H1 (cell line): ENCODE measurements around the gene RAET1L. TPM values are rescaled to one million over a fixed set of nuclear protein-coding genes. Genes with fewer than 3 reads are reported as not detected.

Experiments
- CTCF ChIA-PET: fragments of 300-600 bp; sonication (Branson Sonifier 250); formaldehyde crosslinking; loops from one replicate; lab custom pipeline; 2021; ENCODE audit not compliant: partially characterized antibody; lab: Charles Lee
- POLR2A ChIA-PET: fragments of 300-600 bp; sonication (Branson Sonifier 250); formaldehyde crosslinking; loops from one replicate; lab custom pipeline; 2021; ENCODE audit warnings: inconsistent platforms; ENCODE audit not compliant: partially characterized antibody; lab: Charles Lee
- DNase-seq, 2 experiments: peaks; one replicate each; pipeline versions ENCODE4 v3.0.0 to v3.0.0-alpha.2; 2010 to 2022; ENCODE audit warnings: low spot score in 2 of 2, low read depth in 1 of 2, mixed read lengths in 1 of 2
- FAIRE-seq: peaks from 2 replicates; lab custom pipeline; 2011; peaks lifted over from hg19 to GRCh38; lab: Jason Lieb, UNC
- H2AFZ ChIP-seq: 2 replicates; pipeline ENCODE4 v1.8.1; 2012; ENCODE audit warnings: low read length, inconsistent platforms
- H2AK5ac ChIP-seq: 2 replicates; pipeline ENCODE4 v1.6.1; 2013; ENCODE audit warnings: low read depth, low read length
- H2BK120ac ChIP-seq: replicated peaks from 2 replicates; pipeline ENCODE3; 2013; ENCODE audit warnings: low read depth, low read length, inconsistent platforms
- H2BK12ac ChIP-seq: 2 replicates; pipeline ENCODE4 v1.6.1; 2013; ENCODE audit warnings: low read depth, low read length
- H2BK15ac ChIP-seq: 2 replicates; pipeline ENCODE4 v1.6.1; 2013; ENCODE audit warnings: low read length
- H2BK20ac ChIP-seq: 2 replicates; pipeline ENCODE4 v1.6.1; 2013; ENCODE audit warnings: low read length
- H2BK5ac ChIP-seq: 2 replicates; pipeline ENCODE4 v1.6.1; 2013; ENCODE audit warnings: low read depth, low read length
- H3K14ac ChIP-seq: 2 replicates; pipeline ENCODE4 v1.6.1; 2013; ENCODE audit warnings: inconsistent platforms; ENCODE audit not compliant: insufficient read length
- H3K18ac ChIP-seq: 2 replicates; pipeline ENCODE4 v1.6.1; 2013; ENCODE audit warnings: low read length; ENCODE audit errors: extremely low read depth
- H3K23ac ChIP-seq: 2 replicates; pipeline ENCODE4 v1.6.1; 2013; ENCODE audit warnings: inconsistent platforms; ENCODE audit not compliant: insufficient read length
- H3K23me2 ChIP-seq: 2 replicates; pipeline ENCODE4 v1.6.1; 2013; ENCODE audit warnings: low read depth, low read length
- H3K27ac ChIP-seq: 2 replicates; pipeline ENCODE4 v1.6.1; 2011; ENCODE audit warnings: low read depth, low read length, inconsistent platforms
- H3K27me3 ChIP-seq, 4 experiments: replicated peaks in 1 of 4; 1 replicate in 1 of 4; 2 replicates in 3 of 4; pipeline versions ENCODE4 v1.6.1 to v1.8.1; 2011 to 2013; ENCODE audit warnings: low read length in 3 of 4, mild to moderate bottlenecking in 3 of 4, inconsistent platforms in 2 of 4, mixed read lengths in 2 of 4, moderate library complexity in 1 of 4; ENCODE audit not compliant: control insufficient read depth in 3 of 4, insufficient read depth in 3 of 4; ENCODE audit errors: extremely low read depth in 1 of 4
- H3K36me3 ChIP-seq, 4 experiments: 2 replicates each; pipeline versions ENCODE4 v1.6.1 to v1.8.1; 2011 to 2013; ENCODE audit warnings: mild to moderate bottlenecking in 4 of 4, low read length in 3 of 4, moderate library complexity in 2 of 4, control low read depth in 1 of 4, inconsistent platforms in 1 of 4; ENCODE audit not compliant: insufficient read depth in 4 of 4, control insufficient read depth in 2 of 4
- H3K4ac ChIP-seq: replicated peaks from 2 replicates; pipeline ENCODE3; 2013; ENCODE audit warnings: low read length, low read depth, mixed read lengths, inconsistent platforms; ENCODE audit not compliant: insufficient read length
- H3K4me1 ChIP-seq, 4 experiments: replicated peaks in 1 of 4; 1 replicate in 1 of 4; 2 replicates in 3 of 4; pipeline versions ENCODE4 v1.6.1 to v1.8.1; 2011 to 2013; ENCODE audit warnings: low read length in 3 of 4, inconsistent platforms in 2 of 4, mixed read lengths in 1 of 4; ENCODE audit not compliant: insufficient read depth in 4 of 4, control insufficient read depth in 3 of 4
- H3K4me2 ChIP-seq, 2 experiments: 2 replicates each; pipeline versions ENCODE4 v1.6.1 to v1.8.1; 2011 to 2013; ENCODE audit warnings: low read depth in 2 of 2, low read length in 2 of 2, control low read depth in 1 of 2, inconsistent platforms in 1 of 2, mild to moderate bottlenecking in 1 of 2; ENCODE audit not compliant: insufficient read depth in 1 of 2
- H3K4me3 ChIP-seq, 4 experiments: fragments of 200-600, 300-600 bp in 1 of 4; sonication (generic), shearing (Covaris generic), sonication (Bioruptor Twin) in 1 of 4; 2 replicates each; pipeline versions ENCODE4 v1.5.1 to v1.8.1; 2011 to 2016; ENCODE audit warnings: low read length in 4 of 4, low read depth in 3 of 4, control low read depth in 2 of 4, inconsistent platforms in 2 of 4, mild to moderate bottlenecking in 2 of 4, mixed read lengths in 1 of 4, moderate library complexity in 1 of 4; ENCODE audit not compliant: insufficient read depth in 2 of 4; ENCODE audit errors: extremely low read depth in 1 of 4
- H3K56ac ChIP-seq: replicated peaks from 2 replicates; pipeline ENCODE3; 2013; ENCODE audit warnings: low read depth, mild to moderate bottlenecking, mixed read lengths, low read length, inconsistent platforms; ENCODE audit not compliant: insufficient read length
- H3K79me1 ChIP-seq: 2 replicates; pipeline ENCODE4 v1.6.1; 2013; ENCODE audit warnings: low read depth, low read length, control low read depth
- H3K79me2 ChIP-seq, 2 experiments: 2 replicates each; pipeline versions ENCODE4 v1.6.1 to v1.8.1; 2012 to 2013; ENCODE audit warnings: low read length in 2 of 2, mild to moderate bottlenecking in 2 of 2, inconsistent platforms in 1 of 2; ENCODE audit not compliant: insufficient read depth in 2 of 2, control insufficient read depth in 1 of 2
- H3K9ac ChIP-seq, 4 experiments: replicated peaks in 1 of 4; 1 replicate in 1 of 4; 2 replicates in 3 of 4; pipeline versions ENCODE4 v1.6.1 to v1.8.1; 2011 to 2013; ENCODE audit warnings: low read depth in 3 of 4, low read length in 3 of 4, control low read depth in 2 of 4, mild to moderate bottlenecking in 2 of 4, moderate library complexity in 2 of 4, inconsistent platforms in 1 of 4; ENCODE audit errors: extremely low read depth in 1 of 4
- H3K9me3 ChIP-seq, 2 experiments: 2 replicates each; pipeline versions ENCODE4 v1.6.1 to v1.8.1; 2012 to 2013; ENCODE audit warnings: mild to moderate bottlenecking in 2 of 2, moderate library complexity in 2 of 2, control low read depth in 1 of 2, inconsistent platforms in 1 of 2, low read depth in 1 of 2, low read length in 1 of 2, mixed read lengths in 1 of 2; ENCODE audit not compliant: insufficient read depth in 2 of 2
- H4K20me1 ChIP-seq, 2 experiments: replicated peaks in 1 of 2; 2 replicates each; pipeline versions ENCODE3 to v1.8.1; 2011 to 2013; ENCODE audit warnings: inconsistent platforms in 2 of 2, low read length in 2 of 2, mild to moderate bottlenecking in 1 of 2; ENCODE audit not compliant: insufficient read depth in 2 of 2, control insufficient read depth in 1 of 2
- H4K5ac ChIP-seq: 2 replicates; pipeline ENCODE4 v1.6.1; 2013; ENCODE audit warnings: low read length, low read depth, mixed read lengths, inconsistent platforms; ENCODE audit not compliant: insufficient read length
- H4K8ac ChIP-seq: 2 replicates; pipeline ENCODE4 v1.8.0; 2013; ENCODE audit warnings: mild to moderate bottlenecking, moderate library complexity, low read length, inconsistent platforms; ENCODE audit not compliant: insufficient read depth; ENCODE audit errors: extremely low read depth
- H4K91ac ChIP-seq: replicated peaks from 2 replicates; pipeline ENCODE3; 2013; ENCODE audit warnings: low read length, mixed read lengths, inconsistent platforms; ENCODE audit not compliant: insufficient read length
- BRCA1 ChIP-seq: IDR thresholded peaks from 2 replicates; pipeline ENCODE4 v1.6.1; 2012; ENCODE audit warnings: low read depth, low read length, improper control_type of control experiment
- CHD2 ChIP-seq: IDR thresholded peaks from 2 replicates; pipeline ENCODE4 v1.6.1; 2012; ENCODE audit warnings: low read length, improper control_type of control experiment
- CTBP2 ChIP-seq: IDR thresholded peaks from 2 replicates; pipeline ENCODE4 v1.7.0; 2011; ENCODE audit warnings: borderline replicate concordance, mild to moderate bottlenecking, moderate library complexity, mixed read lengths, low read length; ENCODE audit not compliant: insufficient read depth, insufficient read length
- E2F6 ChIP-seq: IDR thresholded peaks from 2 replicates; pipeline ENCODE4 v1.6.1; 2012; ENCODE audit warnings: inconsistent platforms
- GTF2F1 ChIP-seq: IDR thresholded peaks from 2 replicates; pipeline ENCODE4 v1.6.1; 2012; ENCODE audit warnings: low read depth, low read length, improper control_type of control experiment, borderline replicate concordance
- JUN ChIP-seq: IDR thresholded peaks from 2 replicates; pipeline ENCODE4 v1.6.1; 2011; ENCODE audit warnings: low read depth, mild to moderate bottlenecking, improper control_type of control experiment, low read length
- JUND ChIP-seq: IDR thresholded peaks from 2 replicates; pipeline ENCODE4 v1.6.1; 2011; ENCODE audit warnings: mild to moderate bottlenecking, improper control_type of control experiment, low read length
- NANOG ChIP-seq: IDR thresholded peaks from 2 replicates; pipeline ENCODE4 v1.6.1; 2011; ENCODE audit warnings: low read length, low read depth, mild to moderate bottlenecking, inconsistent platforms; ENCODE audit not compliant: insufficient read depth, poor library complexity, severe bottlenecking
- RAD21 ChIP-seq, 2 experiments: IDR thresholded peaks in 1 of 2; conservative IDR thresholded peaks in 1 of 2; 2 replicates each; pipeline ENCODE4 v1.6.1; 2011; ENCODE audit warnings: low read depth in 2 of 2, low read length in 2 of 2, improper control_type of control experiment in 1 of 2, inconsistent platforms in 1 of 2, mild to moderate bottlenecking in 1 of 2, moderate library complexity in 1 of 2
- RNF2 ChIP-seq: fragments of 200-900, 300-1000 bp; sonication (generic); IDR thresholded peaks from 2 replicates; pipeline ENCODE4 v1.7.1; 2016; ENCODE audit warnings: borderline replicate concordance, low read depth, mild to moderate bottlenecking, antibody characterized with exemption, low read length; ENCODE audit not compliant: poor library complexity, severe bottlenecking; ENCODE audit errors: missing control alignments
- SP4 ChIP-seq: IDR thresholded peaks from 2 replicates; pipeline ENCODE4 v1.6.1; 2012; ENCODE audit warnings: low read length, inconsistent platforms
- SUZ12 ChIP-seq: fragments of 200-600 bp; sonication (generic); IDR thresholded peaks from 2 replicates; pipeline ENCODE4 v1.6.1; 2012; ENCODE audit warnings: mild to moderate bottlenecking, inconsistent platforms, low read length, moderate library complexity, mixed read lengths
- ZNF274 ChIP-seq: IDR thresholded peaks from 2 replicates; pipeline ENCODE4 v1.7.0; 2012; ENCODE audit warnings: low read length, borderline replicate concordance; ENCODE audit errors: extremely low read depth
- WGBS, 2 experiments: shearing (Covaris generic) in 1 of 2; methylation state at CpG; one replicate each; pipeline versions ENCODE4 v1.1.6 to v1.1.7; 2013 to 2015; ENCODE audit warnings: low lambda C conversion rate in 2 of 2, mixed read lengths in 2 of 2, inconsistent platforms in 1 of 2, low coverage in 1 of 2, missing lambda C conversion rate in 1 of 2; ENCODE audit not compliant: insufficient replicate concordance in 2 of 2, insufficient coverage in 1 of 2, insufficient read length in 1 of 2; ENCODE audit errors: extremely low coverage in 1 of 2, missing lambda C conversion rate in 1 of 2; 5-methylcytosine and 5-hydroxymethylcytosine counted together
- polyA plus RNA-seq, 7 experiments: library from polyadenylated mRNA; depleted of rRNA in 3 of 7; stranded (reverse) in 5 of 7; unstranded in 2 of 7; fragments of >200 nt in 5 of 7; fragments of 200-250 nt in 2 of 7; gene quantifications; 1 replicate in 5 of 7; 2 replicates in 1 of 7; 4 replicates in 1 of 7; pipeline versions ENCODE4 v1.2.1 to v1.2.3, GENCODE V29; 2011 to 2013; ENCODE audit warnings: missing spikeins in 2 of 7, mixed read lengths in 2 of 7
- total RNA-seq: library from RNA; stranded (reverse); fragmentation: NEBNext Ultra II Directional; extraction: Animal tissue kit (Norgen Biotek cat#: 25700); gene quantifications from 2 replicates; pipeline ENCODE4 v1.2.1, GENCODE V29; 2021

RAET1L gene
- total and polyA plus RNA-seq, 2 of the 8 experiments (the other 6 are each of a cell fraction or from before 2014, with no cell fraction given), result not detected

GRCh38 chr6:149979293-149979692, 46.0 kb downstream of the RAET1L start:
- H3K27ac ChIP-seq, result no peak overlapping the region
- no peaks in the 10 kb centered on the region for H3K36me3 ChIP-seq
- H4K5ac ChIP-seq, result no peak overlapping the region
- no peak overlapping the region for H3K23ac ChIP-seq
- no peak overlapping the region for H3K56ac ChIP-seq
- H3K27me3 ChIP-seq, result peaks cover 19 to 67% (median 42%) of the 10 kb centered on the region in 4 experiments
- no peak overlapping the region for H3K4me2 ChIP-seq
- no peak overlapping the region for H4K91ac ChIP-seq
- no peak overlapping the region for H3K9ac ChIP-seq
- no peak overlapping the region for H3K18ac ChIP-seq
- FAIRE-seq, result no peak
- H3K79me1 ChIP-seq, result no peaks in the 10 kb centered on the region
- H4K8ac ChIP-seq, result no peak overlapping the region
- no peak overlapping the region for H3K4ac ChIP-seq
- H2BK5ac ChIP-seq, result no peak overlapping the region
- H3K4me3 ChIP-seq, result no peak overlapping the region
- no peak overlapping the region for H2BK12ac ChIP-seq
- peaks cover 0 to 6% of the 10 kb centered on the region in 2 experiments for H4K20me1 ChIP-seq
- DNase-seq, result peak in 1 of 2 experiments; percentile 23
- H2BK20ac ChIP-seq, result no peak overlapping the region
- no peak overlapping the region for H2AFZ ChIP-seq
- H2AK5ac ChIP-seq, result no peak overlapping the region
- H3K9me3 ChIP-seq, result no peaks in the 10 kb centered on the region; a peak in 1 of 4 replicates
- no peak overlapping the region for H2BK120ac ChIP-seq
- CTCF ChIA-PET, result interaction anchor here (0.8 to 1.4 kb wide), 4 partner anchors 12 to 38 kb away, joined by 3 to 4 read pairs (median 4); no protein-coding TSS in a partner anchor
- no peaks in the 10 kb centered on the region for H3K79me2 ChIP-seq
- H3K4me1 ChIP-seq, result no peaks in the 10 kb centered on the region
- H3K14ac ChIP-seq, result no peak overlapping the region
- POLR2A ChIA-PET, result no interaction called here
- H2BK15ac ChIP-seq, result no peak overlapping the region
- 85% methylated on average over 6 of the region's 6 CpGs; no CpG with 5 or more reads in 1 of the 2 experiments for WGBS, 2 experiments
- H3K23me2 ChIP-seq, result no peaks in the 10 kb centered on the region; the same call in 1 of the 2 replicates
- TF ChIP-seq CHD2 (no peak), SUZ12 (no peak), RAD21 (IDR thresholded peaks at IDR 0.05 in 1 of 2, conservative IDR thresholded peaks at IDR 0.05 in 1 of 2; ENCODE audit: low read depth in 2 of 2, low read length in 2 of 2) (no peak), JUND (no peak), ZNF274 (no peak), GTF2F1 (no peak), SP4 (no peak), E2F6 (no peak), NANOG (no peak), CTBP2 (no peak), JUN (no peak), RNF2 (no peak), BRCA1 (no peak)
